Measurements from ENCODE around the gene RGL1.

The RGL1 gene

GRCh38 chr1:183808296-183809027, 3.5 kb downstream of the RGL1 start:
- no peaks in the 10 kb centered on the region for H3K9me3 ChIP-seq (ENCODE audit: control insufficient read depth, insufficient read depth, low read length)
- DNase-seq (ENCODE audit: low read depth, low spot score): no peak
- H3K4me3 ChIP-seq (ENCODE audit: low read length): no peak overlapping the region
- no peak overlapping the region for H3K27ac ChIP-seq (ENCODE audit: low read length)
- WGBS (ENCODE audit: insufficient coverage, insufficient read length): no CpG with 5 or more reads among the region's 2 CpGs
- peaks cover 3% of the 10 kb centered on the region; the same call in 1 of the 2 replicates for H3K4me1 ChIP-seq (ENCODE audit: control insufficient read depth, insufficient read depth, low read length)
- H3K36me3 ChIP-seq (ENCODE audit: control insufficient read depth, insufficient read depth, low read length): no peaks in the 10 kb centered on the region
- H3K27me3 ChIP-seq (ENCODE audit: control insufficient read depth, insufficient read depth, low read length): no peaks in the 10 kb centered on the region; the same call in 1 of the 2 replicates

GRCh38 chr1:183810121-183810520, 5.2 kb downstream of the RGL1 start:
- Histone ChIP-seq H3K4me1 (ENCODE audit: control insufficient read depth, insufficient read depth, low read length) (0 out of 2 replicates have a peak, but pooled peaks cover 2% of the 10 kb centered on the region), H3K9me3 (ENCODE audit: control insufficient read depth, insufficient read depth, low read length) (no peaks in the 10 kb centered on the region), H3K27me3 (ENCODE audit: control insufficient read depth, insufficient read depth, low read length) (no peaks in the 10 kb centered on the region; the same call in 1 of the 2 replicates), H3K36me3 (ENCODE audit: control insufficient read depth, insufficient read depth, low read length) (no peaks in the 10 kb centered on the region), H3K4me3 (ENCODE audit: low read length) (no peak overlapping the region), H3K27ac (ENCODE audit: low read length) (no peak overlapping the region)
- WGBS (ENCODE audit: insufficient coverage, insufficient read length): no CpG with 5 or more reads among the region's 2 CpGs
- no peak for DNase-seq (ENCODE audit: low read depth, low spot score)

GRCh38 chr1:183810756-183811544, 6.0 kb downstream of the RGL1 start:
- H3K27me3 ChIP-seq (ENCODE audit: control insufficient read depth, insufficient read depth, low read length): no peaks in the 10 kb centered on the region; the same call in 1 of the 2 replicates
- no peak overlapping the region for H3K4me3 ChIP-seq (ENCODE audit: low read length)
- H3K9me3 ChIP-seq (ENCODE audit: control insufficient read depth, insufficient read depth, low read length): no peaks in the 10 kb centered on the region
- DNase-seq (ENCODE audit: low read depth, low spot score): no peak
- 0 out of 2 replicates have a peak, but pooled peaks cover 2% of the 10 kb centered on the region for H3K4me1 ChIP-seq (ENCODE audit: control insufficient read depth, insufficient read depth, low read length)
- no CpG with 5 or more reads among the region's 4 CpGs for WGBS (ENCODE audit: insufficient coverage, insufficient read length)
- no peak overlapping the region for H3K27ac ChIP-seq (ENCODE audit: low read length)
- H3K36me3 ChIP-seq (ENCODE audit: control insufficient read depth, insufficient read depth, low read length): no peaks in the 10 kb centered on the region

- DNase-seq (ENCODE audit: low read depth, low spot score): no peak
Observed at GRCh38 chr1:183812128-183812527, 7.2 kb downstream of the RGL1 start.

GRCh38 chr1:183812686-183813569, 8.0 kb downstream of the RGL1 start:
- Histone ChIP-seq H3K4me1 (ENCODE audit: control insufficient read depth, insufficient read depth, low read length) (0 out of 2 replicates have a peak, but pooled peaks cover 2% of the 10 kb centered on the region), H3K4me3 (ENCODE audit: low read length) (no peak overlapping the region), H3K9me3 (ENCODE audit: control insufficient read depth, insufficient read depth, low read length) (no peaks in the 10 kb centered on the region), H3K27ac (ENCODE audit: low read length) (no peak overlapping the region), H3K36me3 (ENCODE audit: control insufficient read depth, insufficient read depth, low read length) (no peaks in the 10 kb centered on the region), H3K27me3 (ENCODE audit: control insufficient read depth, insufficient read depth, low read length) (no peaks in the 10 kb centered on the region)
- no CpG with 5 or more reads among the region's 9 CpGs for WGBS (ENCODE audit: insufficient coverage, insufficient read length)
- DNase-seq (ENCODE audit: low read depth, low spot score): no peak

More at GRCh38 chr1:183812128-183812527, 7.2 kb downstream of the RGL1 start:
- H3K27ac ChIP-seq (ENCODE audit: low read length): no peak overlapping the region
- H3K27me3 ChIP-seq (ENCODE audit: control insufficient read depth, insufficient read depth, low read length): no peaks in the 10 kb centered on the region
- H3K9me3 ChIP-seq (ENCODE audit: control insufficient read depth, insufficient read depth, low read length): no peaks in the 10 kb centered on the region
- WGBS (ENCODE audit: insufficient coverage, insufficient read length): no CpG with 5 or more reads among the region's 2 CpGs
- no peaks in the 10 kb centered on the region for H3K36me3 ChIP-seq (ENCODE audit: control insufficient read depth, insufficient read depth, low read length)
- 0 out of 2 replicates have a peak, but pooled peaks cover 2% of the 10 kb centered on the region for H3K4me1 ChIP-seq (ENCODE audit: control insufficient read depth, insufficient read depth, low read length)
- no peak overlapping the region for H3K4me3 ChIP-seq (ENCODE audit: low read length)

GRCh38 chr1:183814121-183814681, 9.3 kb downstream of the RGL1 start:
- H3K27ac ChIP-seq (ENCODE audit: low read length): no peak overlapping the region
- no CpG with 5 or more reads among the region's 1 CpG for WGBS (ENCODE audit: insufficient coverage, insufficient read length)
- no peaks in the 10 kb centered on the region for H3K36me3 ChIP-seq (ENCODE audit: control insufficient read depth, insufficient read depth, low read length)
- H3K27me3 ChIP-seq (ENCODE audit: control insufficient read depth, insufficient read depth, low read length): no peaks in the 10 kb centered on the region
- no peak overlapping the region for H3K4me3 ChIP-seq (ENCODE audit: low read length)
- DNase-seq (ENCODE audit: low read depth, low spot score): no peak
- 0 out of 2 replicates have a peak, but pooled peaks cover 2% of the 10 kb centered on the region for H3K4me1 ChIP-seq (ENCODE audit: control insufficient read depth, insufficient read depth, low read length)
- no peaks in the 10 kb centered on the region for H3K9me3 ChIP-seq (ENCODE audit: control insufficient read depth, insufficient read depth, low read length)

- DNase-seq (ENCODE audit: low read depth, low spot score): no peak
- Histone ChIP-seq H3K36me3 (ENCODE audit: control insufficient read depth, insufficient read depth, low read length) (no peaks in the 10 kb centered on the region), H3K4me3 (ENCODE audit: low read length) (no peak overlapping the region), H3K27me3 (ENCODE audit: control insufficient read depth, insufficient read depth, low read length) (no peaks in the 10 kb centered on the region), H3K9me3 (ENCODE audit: control insufficient read depth, insufficient read depth, low read length) (no peaks in the 10 kb centered on the region), H3K27ac (ENCODE audit: low read length) (no peak overlapping the region), H3K4me1 (ENCODE audit: control insufficient read depth, insufficient read depth, low read length) (0 out of 2 replicates have a peak, but pooled peaks cover 2% of the 10 kb centered on the region)
- WGBS (ENCODE audit: insufficient coverage, insufficient read length): no CpG with 5 or more reads among the region's 3 CpGs
Observed at GRCh38 chr1:183816110-183816509, 11.2 kb downstream of the RGL1 start.

GRCh38 chr1:183817576-183818288, 12.8 kb downstream of the RGL1 start:
- no peaks in the 10 kb centered on the region for H3K4me1 ChIP-seq (ENCODE audit: control insufficient read depth, insufficient read depth, low read length)
- H3K27ac ChIP-seq (ENCODE audit: low read length): no peak overlapping the region
- H3K27me3 ChIP-seq (ENCODE audit: control insufficient read depth, insufficient read depth, low read length): no peaks in the 10 kb centered on the region
- WGBS (ENCODE audit: insufficient coverage, insufficient read length): no CpG with 5 or more reads among the region's 5 CpGs
- DNase-seq (ENCODE audit: low read depth, low spot score): no peak
- no peaks in the 10 kb centered on the region for H3K36me3 ChIP-seq (ENCODE audit: control insufficient read depth, insufficient read depth, low read length)
- H3K9me3 ChIP-seq (ENCODE audit: control insufficient read depth, insufficient read depth, low read length): no peaks in the 10 kb centered on the region
- no peak overlapping the region for H3K4me3 ChIP-seq (ENCODE audit: low read length)

GRCh38 chr1:183819059-183819458, 14.1 kb downstream of the RGL1 start:
- no CpG with 5 or more reads among the region's 1 CpG for WGBS (ENCODE audit: insufficient coverage, insufficient read length)
- no peaks in the 10 kb centered on the region for H3K27me3 ChIP-seq (ENCODE audit: control insufficient read depth, insufficient read depth, low read length)
- no peak overlapping the region for H3K27ac ChIP-seq (ENCODE audit: low read length)
- H3K4me1 ChIP-seq (ENCODE audit: control insufficient read depth, insufficient read depth, low read length): no peaks in the 10 kb centered on the region
- no peak for DNase-seq (ENCODE audit: low read depth, low spot score)
- H3K9me3 ChIP-seq (ENCODE audit: control insufficient read depth, insufficient read depth, low read length): no peaks in the 10 kb centered on the region
- H3K4me3 ChIP-seq (ENCODE audit: low read length): no peak overlapping the region
- H3K36me3 ChIP-seq (ENCODE audit: control insufficient read depth, insufficient read depth, low read length): no peaks in the 10 kb centered on the region
